ENCODE measurements around the gene SEMA6A. TPM values are rescaled to one million over a fixed set of nuclear protein-coding genes. Genes with fewer than 3 reads are reported as not detected.
"Not testable (repeated sequence)": the region's sequence is repeated elsewhere in the genome, so short reads cannot be mapped to it uniquely, and the experiment has no call there.

The SEMA6A gene
- polyA plus RNA-seq, 1 of the 3 experiments (the other 2 are of a cell fraction): 0.18 TPM

- Histone ChIP-seq H3F3A (replicated peaks; ENCODE audit: insufficient read depth) (no peaks in the 10 kb centered on the region), H4K20me1 (ENCODE audit: insufficient read depth) (no peaks in the 10 kb centered on the region), H3K27me3 (ENCODE audit: insufficient read depth) (no peaks in the 10 kb centered on the region), H2AFZ (ENCODE audit: low read depth) (no peak overlapping the region), H3K9me3 (peaks cover 7% of the 10 kb centered on the region; the same call in 1 of the 2 replicates), H3K4me2 (no peak overlapping the region), H3K4me1 (ENCODE audit: control insufficient read depth in 1 of 2, insufficient read depth in 2 of 2, low read depth in 1 of 2, low read length in 1 of 2) (no peaks in the 10 kb centered on the region; a peak in 1 of 4 replicates), H3K79me2 (ENCODE audit: insufficient read depth) (no peaks in the 10 kb centered on the region), H3K9me2 (no peaks in the 10 kb centered on the region), H3K9ac (no peak overlapping the region), H3K36me3 (replicated peaks in 1 of 2; ENCODE audit: control insufficient read depth in 1 of 2, insufficient read depth in 2 of 2, low read length in 1 of 2) (no peaks in the 10 kb centered on the region), H3K27ac (ENCODE audit: low read depth in 2 of 2, low read length in 1 of 2) (no peak overlapping the region), H3K4me3 (ENCODE audit: low read depth in 2 of 2, low read length in 1 of 2) (no peak overlapping the region)
- CTCF ChIA-PET: interaction anchor here (0.6 to 1.5 kb wide), 2 partner anchors 11 to 24 kb away, joined by 3 read pairs; no protein-coding TSS in a partner anchor
- DNase-seq: no peak
- WGBS (ENCODE audit: low lambda C conversion rate): 57% methylated on average over 1 of the region's 1 CpG
- POLR2A ChIA-PET: no interaction called here
- TF ChIP-seq ZBTB33 (IDR thresholded peaks at IDR 0.05; ENCODE audit: borderline replicate concordance, low read depth): no peak
- TF ChIP-seq CHD2 (IDR thresholded peaks at IDR 0.05; ENCODE audit: low read length, partially characterized antibody): no peak
- TF ChIP-seq SIN3A (IDR thresholded peaks at IDR 0.05; ENCODE audit: borderline replicate concordance, low read depth, low read length): no peak
- TF ChIP-seq POLR2AphosphoS5 (IDR thresholded peaks at IDR 0.05; ENCODE audit: low read depth, low read length): no peak
- no peak for TF ChIP-seq FOXM1 (IDR thresholded peaks at IDR 0.05; ENCODE audit: low read depth)
- no peak for TF ChIP-seq REST (IDR thresholded peaks at IDR 0.05; ENCODE audit: low read depth, low read length)
- no peak for TF ChIP-seq USF1 (IDR thresholded peaks at IDR 0.05; ENCODE audit: borderline replicate concordance, low read depth)
- no peak for TF ChIP-seq USF2 (IDR thresholded peaks at IDR 0.05; ENCODE audit: borderline replicate concordance, low read depth, low read length)
- no peak for TF ChIP-seq RXRA (IDR thresholded peaks at IDR 0.05; ENCODE audit: borderline replicate concordance, low read depth)
- TF ChIP-seq TEAD4 (IDR thresholded peaks at IDR 0.05; ENCODE audit: borderline replicate concordance, insufficient read depth): no peak
- TF ChIP-seq MAX (IDR thresholded peaks at IDR 0.05; ENCODE audit: low read depth): no peak
- TF ChIP-seq EZH2phosphoT487 (IDR thresholded peaks at IDR 0.05; ENCODE audit: borderline replicate concordance, low read depth): no peak
- no peak for TF ChIP-seq FOSL2 (IDR thresholded peaks at IDR 0.05; ENCODE audit: borderline replicate concordance, low read depth)
Observed at GRCh38 chr5:116546033-116546742, 28.4 kb downstream of the SEMA6A start.

GRCh38 chr5:116545465-116545864 is 29.2 kb downstream of the SEMA6A start:
- H3K9me3 ChIP-seq; H3F3A ChIP-seq (replicated peaks; ENCODE audit: insufficient read depth); H4K20me1 ChIP-seq (ENCODE audit: insufficient read depth); H3K9me2 ChIP-seq; H3K9ac ChIP-seq; DNase-seq; POLR2A ChIA-PET; H3K4me3 ChIP-seq (ENCODE audit: low read depth in 2 of 2, low read length in 1 of 2); H3K27me3 ChIP-seq (ENCODE audit: insufficient read depth); H3K27ac ChIP-seq (ENCODE audit: low read depth in 2 of 2, low read length in 1 of 2); H3K4me2 ChIP-seq; H3K79me2 ChIP-seq (ENCODE audit: insufficient read depth); H2AFZ ChIP-seq (ENCODE audit: low read depth); H3K4me1 ChIP-seq (ENCODE audit: control insufficient read depth in 1 of 2, insufficient read depth in 2 of 2, low read depth in 1 of 2, low read length in 1 of 2); H3K36me3 ChIP-seq (replicated peaks in 1 of 2; ENCODE audit: control insufficient read depth in 1 of 2, insufficient read depth in 2 of 2, low read length in 1 of 2): not testable (repeated sequence)
- CTCF ChIA-PET: interaction anchor here (1.5 kb wide), 1 partner anchor 11 kb away, joined by 3 read pairs; no protein-coding TSS in a partner anchor
- WGBS (ENCODE audit: low lambda C conversion rate): 58% methylated on average over 6 of the region's 6 CpGs
